ENCODE results near the gene PPIE.

DNA sequence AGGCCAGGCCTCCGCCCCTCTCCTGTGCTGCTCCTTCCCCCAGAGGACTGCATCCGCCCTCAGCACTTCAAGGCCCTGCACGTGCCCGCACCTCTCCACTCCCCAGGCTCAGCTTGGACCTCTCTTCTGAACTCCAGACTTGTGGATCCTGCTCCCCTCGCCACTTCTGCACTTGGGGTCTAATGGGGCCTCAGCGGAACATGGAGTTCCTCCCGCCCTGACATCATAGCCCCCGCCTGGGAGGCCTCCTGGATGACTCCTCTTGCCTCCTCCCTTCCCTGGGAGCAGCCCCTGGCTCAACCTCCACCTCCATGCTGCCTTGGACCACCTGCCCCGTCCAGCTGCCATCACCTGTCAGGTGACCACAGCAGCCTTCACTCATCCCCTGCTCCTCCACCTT lies 22.3 kb downstream of the PPIE start:
- TF ChIP-seq, protein P1, sequence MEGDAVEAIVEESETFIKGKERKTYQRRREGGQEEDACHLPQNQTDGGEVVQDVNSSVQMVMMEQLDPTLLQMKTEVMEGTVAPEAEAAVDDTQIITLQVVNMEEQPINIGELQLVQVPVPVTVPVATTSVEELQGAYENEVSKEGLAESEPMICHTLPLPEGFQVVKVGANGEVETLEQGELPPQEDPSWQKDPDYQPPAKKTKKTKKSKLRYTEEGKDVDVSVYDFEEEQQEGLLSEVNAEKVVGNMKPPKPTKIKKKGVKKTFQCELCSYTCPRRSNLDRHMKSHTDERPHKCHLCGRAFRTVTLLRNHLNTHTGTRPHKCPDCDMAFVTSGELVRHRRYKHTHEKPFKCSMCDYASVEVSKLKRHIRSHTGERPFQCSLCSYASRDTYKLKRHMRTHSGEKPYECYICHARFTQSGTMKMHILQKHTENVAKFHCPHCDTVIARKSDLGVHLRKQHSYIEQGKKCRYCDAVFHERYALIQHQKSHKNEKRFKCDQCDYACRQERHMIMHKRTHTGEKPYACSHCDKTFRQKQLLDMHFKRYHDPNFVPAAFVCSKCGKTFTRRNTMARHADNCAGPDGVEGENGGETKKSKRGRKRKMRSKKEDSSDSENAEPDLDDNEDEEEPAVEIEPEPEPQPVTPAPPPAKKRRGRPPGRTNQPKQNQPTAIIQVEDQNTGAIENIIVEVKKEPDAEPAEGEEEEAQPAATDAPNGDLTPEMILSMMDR (IDR thresholded peaks at IDR 0.05) = no peak
- no peak for TF ChIP-seq POLR2A (IDR thresholded peaks at IDR 0.05)
